Parathyroid adenoma (tissue), 2 donors: ENCODE results near the gene KDM4B.

Experiments
- H2AFZ ChIP-seq: fragments of 300-600 bp; sonication (generic); one replicate; pipeline ENCODE4 v1.7.0; 2017; ENCODE audit warnings: antibody characterized with exemption, mild to moderate bottlenecking
- H3K27ac ChIP-seq: fragments of 300-600 bp; sonication (generic); one replicate; pipeline ENCODE4 v1.7.0; 2017
- H3K27me3 ChIP-seq: fragments of 300-600 bp; sonication (generic); one replicate; pipeline ENCODE4 v1.7.0; 2017; ENCODE audit warnings: low read length; ENCODE audit not compliant: control insufficient read depth, insufficient read depth
- H3K36me3 ChIP-seq: fragments of 300-600 bp; sonication (generic); one replicate; pipeline ENCODE4 v1.7.0; 2017; ENCODE audit warnings: low read length; ENCODE audit not compliant: control insufficient read depth, insufficient read depth
- H3K4me1 ChIP-seq: fragments of 300-600 bp; sonication (generic); one replicate; pipeline ENCODE4 v1.7.0; 2017; ENCODE audit warnings: control low read depth
- H3K4me2 ChIP-seq: fragments of 300-600 bp; sonication (generic); one replicate; pipeline ENCODE4 v1.7.0; 2017; ENCODE audit warnings: low read length
- H3K4me3 ChIP-seq: fragments of 300-600 bp; sonication (generic); one replicate; pipeline ENCODE4 v1.7.0; 2017; ENCODE audit warnings: low read depth, low read length
- H3K79me2 ChIP-seq: fragments of 300-600 bp; sonication (generic); one replicate; pipeline ENCODE4 v1.7.0; 2017; ENCODE audit warnings: control low read depth
- H3K9ac ChIP-seq: fragments of 300-600 bp; sonication (generic); one replicate; pipeline ENCODE4 v1.7.0; 2017; ENCODE audit warnings: mild to moderate bottlenecking
- H3K9me3 ChIP-seq: fragments of 300-600 bp; sonication (generic); one replicate; pipeline ENCODE4 v1.7.0; 2017; ENCODE audit warnings: low read length; ENCODE audit not compliant: control insufficient read depth
- CTCF ChIP-seq: fragments of 300-600 bp; sonication (generic); IDR thresholded peaks from one replicate; pipeline ENCODE4 v1.7.0; 2017; ENCODE audit warnings: antibody characterized with exemption, mild to moderate bottlenecking
- donor health status: primary hyperparathyroidism.

Gene KDM4B

GRCh38 chr19:5186293-5187050 is 217.6 kb downstream of the KDM4B start:
- Histone ChIP-seq H3K4me3 (no peak overlapping the region), H3K27ac (no peak overlapping the region), H3K4me2 (no peak overlapping the region), H3K9me3 (no peaks in the 10 kb centered on the region), H3K9ac (no peak overlapping the region), H2AFZ (no peak overlapping the region), H3K36me3 (no peaks in the 10 kb centered on the region), H3K27me3 (no peaks in the 10 kb centered on the region), H3K79me2 (no peaks in the 10 kb centered on the region), H3K4me1 (no peaks in the 10 kb centered on the region)
- TF ChIP-seq CTCF: no peak

- no peaks in the 10 kb centered on the region for H3K36me3 ChIP-seq
- no peaks in the 10 kb centered on the region for H3K27me3 ChIP-seq
- no peak overlapping the region for H3K4me3 ChIP-seq
- H3K4me1 ChIP-seq: no peaks in the 10 kb centered on the region
- H3K9me3 ChIP-seq: no peaks in the 10 kb centered on the region
- no peak overlapping the region for H3K9ac ChIP-seq
- no peaks in the 10 kb centered on the region for H3K79me2 ChIP-seq
- no peak for TF ChIP-seq CTCF
- no peak overlapping the region for H3K4me2 ChIP-seq
- H2AFZ ChIP-seq: no peak overlapping the region
- H3K27ac ChIP-seq: no peak overlapping the region
Measured at GRCh38 chr19:5188548-5189317, 219.8 kb downstream of the KDM4B start.

DNA sequence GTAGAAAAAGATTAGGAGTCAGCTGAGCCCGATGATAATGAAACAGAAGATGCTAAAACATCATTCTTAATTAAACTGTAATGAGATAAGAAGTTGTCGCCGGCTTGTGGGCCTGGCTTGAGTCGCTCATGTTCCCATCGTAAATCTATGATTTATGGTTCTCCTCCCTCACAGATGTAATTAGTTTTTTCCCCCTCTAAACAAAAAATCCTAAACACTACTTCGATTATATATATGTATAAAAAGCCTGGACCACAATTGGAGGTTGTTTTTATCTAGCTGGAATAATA is 220.3 kb downstream of the KDM4B start:
- H3K4me1 ChIP-seq: no peaks in the 10 kb centered on the region
- H3K9ac ChIP-seq: no peak overlapping the region
- no peaks in the 10 kb centered on the region for H3K27me3 ChIP-seq
- H3K27ac ChIP-seq: no peak overlapping the region
- TF ChIP-seq CTCF: no peak
- H3K79me2 ChIP-seq: no peaks in the 10 kb centered on the region
- no peak overlapping the region for H3K4me3 ChIP-seq
- H2AFZ ChIP-seq: no peak overlapping the region
- no peaks in the 10 kb centered on the region for H3K9me3 ChIP-seq
- no peak overlapping the region for H3K4me2 ChIP-seq
- no peaks in the 10 kb centered on the region for H3K36me3 ChIP-seq

GRCh38 chr19:5191091-5191490 is 222.2 kb downstream of the KDM4B start:
- Histone ChIP-seq H3K9me3 (no peaks in the 10 kb centered on the region), H3K27me3 (no peaks in the 10 kb centered on the region), H3K27ac (no peak overlapping the region), H3K36me3 (no peaks in the 10 kb centered on the region), H3K4me3 (no peak overlapping the region), H3K4me1 (no peaks in the 10 kb centered on the region), H3K79me2 (no peaks in the 10 kb centered on the region), H3K9ac (no peak overlapping the region), H2AFZ (no peak overlapping the region), H3K4me2 (no peak overlapping the region)
- TF ChIP-seq CTCF: no peak

GRCh38 chr19:5192568-5192967 is 223.7 kb downstream of the KDM4B start:
- Histone ChIP-seq H3K36me3 (no peaks in the 10 kb centered on the region), H3K4me3 (no peak overlapping the region), H3K4me1 (no peaks in the 10 kb centered on the region), H2AFZ (no peak overlapping the region), H3K9me3 (no peaks in the 10 kb centered on the region), H3K27me3 (no peaks in the 10 kb centered on the region), H3K9ac (no peak overlapping the region), H3K27ac (no peak overlapping the region), H3K4me2 (no peak overlapping the region), H3K79me2 (no peaks in the 10 kb centered on the region)
- TF ChIP-seq CTCF: no peak
